ENCODE data around the gene TMTC4.
A peak's percentile ranks its signal among the peaks of the same experiment; 100 is the strongest.

Gene TMTC4

DNA sequence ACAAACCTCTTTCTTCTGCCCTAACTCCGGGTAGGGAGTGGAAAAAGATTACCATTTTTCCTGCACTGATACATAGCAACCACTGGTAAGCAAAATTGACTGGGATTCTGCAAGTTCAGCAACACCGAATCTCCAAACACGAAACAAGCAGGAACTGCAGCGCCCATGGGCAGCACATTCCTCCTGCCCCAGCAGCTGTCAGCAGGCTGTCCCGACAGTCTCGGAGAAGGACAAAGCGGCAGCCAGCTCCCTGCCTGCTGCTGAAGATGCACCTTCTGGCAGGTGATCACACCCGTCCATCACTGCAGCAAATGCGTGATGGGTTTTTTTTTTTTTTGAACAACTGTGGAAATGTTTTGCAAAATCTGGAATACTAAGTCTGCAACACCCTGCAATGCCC, 6.7 kb downstream of the TMTC4 start:
- no peak for DNase-seq (ENCODE audit: low read depth)

DNA sequence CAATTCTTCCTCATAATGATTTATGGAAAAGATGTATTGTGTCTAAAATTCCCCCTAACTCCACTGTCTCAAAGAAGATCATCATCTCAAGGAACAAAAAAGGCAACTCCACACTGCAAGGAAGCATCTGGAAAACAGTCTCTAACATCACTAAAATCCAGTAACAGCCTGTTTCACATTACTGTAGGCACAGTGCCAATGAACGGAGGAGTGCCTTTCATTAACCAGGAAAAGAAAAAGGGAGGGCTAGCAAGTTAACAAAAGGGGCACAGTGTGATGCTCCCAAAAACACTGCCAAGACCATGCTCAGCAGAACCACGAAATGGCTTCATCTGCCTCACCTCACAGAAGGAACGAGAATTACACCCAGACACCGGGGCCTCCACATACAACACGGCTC, 8.5 kb downstream of the TMTC4 start:
- peak; percentile 22 for DNase-seq (ENCODE audit: low read depth)

DNA sequence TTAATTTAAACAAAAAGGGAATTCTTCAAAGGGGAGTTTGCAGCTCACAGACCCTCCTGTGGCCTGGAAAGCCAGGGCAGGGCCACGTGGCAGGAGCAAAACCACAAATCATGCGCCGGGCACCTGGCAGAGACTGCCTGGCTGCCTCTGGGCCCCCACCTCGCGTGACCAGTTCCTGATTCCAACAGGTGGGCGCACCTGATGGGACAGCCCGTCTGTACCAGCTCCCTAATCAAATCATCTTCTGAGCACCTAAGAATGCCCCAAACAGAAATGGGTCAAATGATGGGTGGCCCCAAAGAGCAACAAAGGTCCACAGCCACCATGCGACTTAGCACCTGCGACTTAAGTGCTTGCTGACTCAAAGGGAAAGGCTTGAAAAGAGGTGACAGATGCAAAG, 9.2 kb downstream of the TMTC4 start:
- DNase-seq (ENCODE audit: low read depth), result no peak

DNA sequence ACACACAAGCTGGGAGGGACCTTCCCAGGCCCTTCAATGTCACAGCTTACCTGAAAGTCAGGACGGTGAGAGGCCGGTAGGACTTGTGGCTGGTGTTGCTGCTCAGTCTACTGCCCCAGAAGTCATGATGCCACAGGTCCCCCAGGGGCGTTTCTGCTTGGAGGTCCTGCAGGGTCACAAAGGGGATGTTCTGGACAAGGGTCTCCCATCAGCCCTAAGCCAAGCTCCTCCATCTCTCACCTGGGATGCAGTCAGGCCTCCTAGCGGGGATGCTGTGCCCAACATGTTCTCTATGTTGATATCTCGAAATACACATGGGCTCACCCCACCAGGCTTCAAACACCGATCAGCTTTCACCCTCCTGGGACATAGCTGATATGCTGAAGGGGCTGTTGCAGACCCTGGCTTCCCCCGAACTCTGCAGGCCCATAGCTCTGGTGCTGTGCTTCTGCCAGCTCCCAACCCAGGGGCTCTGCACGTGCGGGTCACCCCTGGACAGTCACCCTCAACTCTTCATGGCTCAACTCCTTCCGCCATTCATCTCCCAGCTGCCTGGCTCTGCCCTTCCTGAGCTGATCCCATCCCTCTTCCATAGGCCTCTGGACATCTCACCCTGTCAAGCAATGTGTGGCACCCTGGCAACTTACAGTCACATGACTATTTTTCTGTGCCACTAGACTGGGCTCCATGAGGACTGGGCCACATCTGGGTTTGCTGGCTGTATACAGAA, 10.3 kb downstream of the TMTC4 start:
- DNase-seq (ENCODE audit: low read depth), result no peak

GRCh38 chr13:100662468-100663211, 12.0 kb downstream of the TMTC4 start:
- no peak for DNase-seq (ENCODE audit: low read depth)

DNA sequence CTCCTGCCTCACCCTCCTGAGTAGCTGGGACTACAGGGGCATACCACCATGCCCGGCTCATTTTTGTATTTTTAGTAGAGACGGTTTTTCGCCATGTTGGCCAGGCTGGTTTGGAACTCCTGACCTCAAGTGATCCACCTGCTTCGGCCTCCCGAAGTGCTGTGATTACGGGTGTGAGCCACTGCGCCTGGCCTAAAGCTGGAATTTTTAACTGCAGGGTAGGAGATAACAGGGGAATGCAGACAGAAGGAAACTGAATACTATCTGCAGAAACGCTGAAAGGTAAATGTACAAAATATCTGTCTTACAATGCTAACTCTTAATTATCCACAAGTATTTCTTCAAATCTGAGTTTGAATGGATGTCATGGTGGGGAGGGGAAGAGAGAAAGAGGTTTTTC, 13.8 kb downstream of the TMTC4 start:
- DNase-seq (ENCODE audit: low read depth), result no peak

DNA sequence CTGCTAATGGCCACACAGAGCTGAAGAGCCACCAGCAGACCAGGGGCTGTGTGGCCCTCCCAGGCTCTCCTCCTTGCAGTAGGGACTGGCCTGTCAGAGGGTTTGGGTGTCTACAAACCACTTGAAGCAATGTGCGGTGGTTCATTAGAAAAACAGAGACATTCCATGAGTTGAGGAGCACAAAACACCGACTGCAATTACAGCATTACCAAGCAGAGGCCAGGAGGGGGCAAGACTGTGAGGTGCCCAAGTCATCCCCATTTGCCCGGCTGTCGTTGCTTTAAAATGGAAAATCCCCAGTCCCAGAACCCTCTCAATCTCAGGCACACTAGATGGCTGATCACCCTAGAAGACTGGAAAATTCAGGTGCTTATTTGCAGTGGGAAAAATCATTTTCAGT, 15.0 kb downstream of the TMTC4 start:
- DNase-seq (ENCODE audit: low read depth), result no peak

GRCh38 chr13:100658363-100658762, 16.2 kb downstream of the TMTC4 start:
- DNase-seq (ENCODE audit: low read depth), result no peak

DNA sequence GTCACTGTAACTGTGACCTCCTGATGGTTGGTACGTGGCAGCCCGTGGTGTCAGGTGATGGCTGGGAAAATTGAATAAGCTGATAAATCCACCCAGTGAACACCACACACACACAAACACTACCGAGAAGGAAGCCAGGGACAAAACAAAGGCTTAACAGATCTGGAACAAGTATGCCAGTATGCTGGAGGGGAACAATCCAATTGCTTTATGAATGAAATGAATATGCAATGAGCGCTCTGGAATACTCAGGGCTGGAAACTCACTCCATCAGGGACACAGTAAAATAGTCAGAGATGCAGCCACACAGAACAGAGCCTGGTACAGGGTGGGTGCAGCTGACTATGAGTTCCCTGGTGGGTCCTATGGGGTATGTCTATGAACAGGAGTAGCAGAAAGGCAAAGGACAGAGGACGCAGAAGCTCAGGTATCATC, 16.7 kb downstream of the TMTC4 start:
- DNase-seq (ENCODE audit: low read depth), result no peak

DNA sequence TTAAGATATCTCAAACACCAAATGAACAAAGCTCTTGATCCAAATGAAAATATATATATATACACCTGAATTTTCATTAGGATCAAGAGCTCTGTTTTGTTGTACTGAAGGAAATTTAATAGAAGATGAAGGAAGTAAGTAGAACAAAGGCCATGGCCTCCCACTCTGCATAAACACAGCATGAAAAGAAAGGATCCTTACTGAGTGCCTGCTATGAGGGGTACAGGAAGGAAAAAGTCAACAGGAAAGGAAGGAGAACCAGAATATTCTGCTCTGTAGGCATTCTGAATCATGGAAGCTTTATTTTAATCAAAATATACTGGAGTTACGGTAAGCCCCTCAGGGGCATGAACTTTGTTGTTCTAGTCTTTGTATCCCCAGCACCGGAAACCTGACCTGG, 22.1 kb downstream of the TMTC4 start:
- no peak for DNase-seq (ENCODE audit: low read depth)

DNA sequence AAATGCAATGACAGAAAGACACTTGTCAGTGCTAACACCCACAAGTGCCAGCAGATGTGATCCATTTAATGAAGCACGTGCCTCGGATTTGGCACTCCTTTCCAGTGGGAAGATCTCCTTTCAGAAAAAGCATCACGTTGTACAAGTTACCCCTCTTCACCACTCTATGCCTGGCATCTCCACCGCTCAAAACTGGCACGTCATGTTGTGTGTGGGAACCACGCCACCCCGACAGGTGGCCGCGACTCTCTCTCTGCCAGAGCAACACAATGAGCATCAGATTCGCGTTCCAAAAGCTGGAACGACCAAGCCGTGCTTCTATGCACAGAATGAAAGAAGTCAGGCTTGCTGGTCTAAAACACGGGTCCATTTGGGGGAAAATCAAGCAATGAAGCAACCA, 24.3 kb downstream of the TMTC4 start:
- DNase-seq (ENCODE audit: low read depth), result no peak

- no peak for DNase-seq (ENCODE audit: low read depth)
Measured at GRCh38 chr13:100648354-100648753, 26.2 kb downstream of the TMTC4 start.

DNA sequence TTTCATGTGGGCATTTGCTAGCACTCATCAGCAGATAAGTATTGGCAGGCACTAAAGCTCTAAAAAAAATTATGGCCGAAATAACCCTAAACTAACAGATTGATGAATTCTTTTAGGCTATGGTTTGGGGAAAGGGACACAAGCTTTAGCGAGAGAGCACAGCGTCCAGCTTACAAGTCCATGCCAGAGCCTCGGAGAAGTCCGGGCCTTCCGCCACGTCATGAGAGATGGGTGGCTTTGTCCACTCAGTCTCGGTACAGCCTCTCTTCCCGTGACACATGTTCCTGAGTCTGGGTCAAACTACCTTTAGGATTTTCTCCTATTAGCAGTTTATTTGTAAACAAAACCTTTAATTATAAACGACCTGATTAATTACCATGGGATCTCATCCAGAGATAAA, 27.7 kb downstream of the TMTC4 start:
- no peak for DNase-seq (ENCODE audit: low read depth)

GRCh38 chr13:100646030-100646673, 28.4 kb downstream of the TMTC4 start:
- DNase-seq (ENCODE audit: low read depth), result peak; percentile 5

GRCh38 chr13:100645382-100645781, 29.2 kb downstream of the TMTC4 start:
- DNase-seq (ENCODE audit: low read depth), result no peak

GRCh38 chr13:100644371-100644770, 30.2 kb downstream of the TMTC4 start:
- DNase-seq (ENCODE audit: low read depth), result no peak

- DNase-seq (ENCODE audit: low read depth), result no peak
Measured at GRCh38 chr13:100637796-100638195, 36.8 kb downstream of the TMTC4 start.

GRCh38 chr13:100637380-100637779, 37.2 kb downstream of the TMTC4 start:
- DNase-seq (ENCODE audit: low read depth), result no peak

- no peak for DNase-seq (ENCODE audit: low read depth)
Measured at GRCh38 chr13:100636441-100636840, 38.2 kb downstream of the TMTC4 start.

GRCh38 chr13:100636004-100636403, 38.6 kb downstream of the TMTC4 start:
- no peak for DNase-seq (ENCODE audit: low read depth)

- DNase-seq (ENCODE audit: low read depth), result no peak
Measured at GRCh38 chr13:100634696-100635095, 39.9 kb downstream of the TMTC4 start.

- peak; percentile 86 for DNase-seq (ENCODE audit: low read depth)
Measured at GRCh38 chr13:100633461-100633860, 41.1 kb downstream of the TMTC4 start.

GRCh38 chr13:100630555-100630954, 44.0 kb downstream of the TMTC4 start:
- DNase-seq (ENCODE audit: low read depth), result no peak
